Stimulated activated CD4-positive, alpha-beta T cell treated with anti-CD3 and anti-CD28 coated beads, Interleukin-4, amount 100 ng/mL, for 48 hours (primary cell): Measurements from ENCODE around the gene DTWD1.
"Not testable (repeated sequence)": the region's sequence is repeated elsewhere in the genome, so short reads cannot be mapped to it uniquely, and the experiment has no call there.

Experiments used
- DNase-seq, 2 donors: peaks; one replicate each; pipeline ENCODE4 v3.0.0-alpha.2; 2020; ENCODE audit warnings: low read depth in 2 of 2

Gene DTWD1

DNA sequence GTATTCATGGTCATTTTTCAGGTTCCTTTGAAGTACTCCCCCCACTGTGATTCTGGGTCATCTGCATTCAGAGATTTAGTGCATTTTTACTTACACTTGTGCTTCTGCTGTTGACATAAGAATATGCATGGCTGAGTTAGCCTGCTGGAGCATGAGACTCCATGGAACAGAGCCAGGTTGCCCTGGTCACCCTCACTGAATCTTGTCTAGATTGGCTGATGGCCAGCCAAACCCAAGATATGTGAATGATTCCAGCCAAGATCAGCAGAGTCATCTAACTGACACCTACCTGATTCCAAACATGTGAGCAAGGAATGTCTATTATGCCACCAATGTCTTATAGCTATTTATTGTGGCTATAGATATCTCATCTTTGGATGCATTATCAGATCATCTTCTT is 25.1 kb downstream of the DTWD1 start:
- no peak for DNase-seq

- DNase-seq, result no peak
These were observed 26.0 kb downstream of the DTWD1 start for GRCh38 chr15:49646891-49647290.

- DNase-seq, result no peak
These were observed 29.1 kb downstream of the DTWD1 start for GRCh38 chr15:49649987-49650386.

GRCh38 chr15:49650676-49651075 is 29.8 kb downstream of the DTWD1 start:
- no peak for DNase-seq

GRCh38 chr15:49652922-49653321 is 32.1 kb downstream of the DTWD1 start:
- DNase-seq, result no peak

DNA sequence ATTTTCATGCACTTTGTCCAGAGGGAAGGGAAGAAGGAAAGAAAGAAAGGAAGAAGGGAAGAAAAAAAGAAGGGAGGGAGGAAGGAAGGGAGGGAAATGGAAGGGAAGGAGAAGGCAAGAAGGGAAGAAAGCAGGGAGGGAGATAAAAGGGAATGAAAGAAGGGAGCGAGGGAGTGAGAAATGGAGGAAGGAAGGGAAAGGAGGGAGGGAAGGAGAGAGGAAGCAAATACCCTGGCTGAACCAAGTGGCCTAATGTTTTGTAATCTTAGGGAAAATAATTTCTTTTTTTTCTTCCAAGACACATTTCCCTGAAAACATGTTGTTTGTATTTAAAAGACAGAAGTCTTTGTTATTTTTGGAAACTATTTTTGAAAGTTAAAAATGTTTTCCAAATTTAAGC is 35.9 kb downstream of the DTWD1 start:
- no peak for DNase-seq

DNA sequence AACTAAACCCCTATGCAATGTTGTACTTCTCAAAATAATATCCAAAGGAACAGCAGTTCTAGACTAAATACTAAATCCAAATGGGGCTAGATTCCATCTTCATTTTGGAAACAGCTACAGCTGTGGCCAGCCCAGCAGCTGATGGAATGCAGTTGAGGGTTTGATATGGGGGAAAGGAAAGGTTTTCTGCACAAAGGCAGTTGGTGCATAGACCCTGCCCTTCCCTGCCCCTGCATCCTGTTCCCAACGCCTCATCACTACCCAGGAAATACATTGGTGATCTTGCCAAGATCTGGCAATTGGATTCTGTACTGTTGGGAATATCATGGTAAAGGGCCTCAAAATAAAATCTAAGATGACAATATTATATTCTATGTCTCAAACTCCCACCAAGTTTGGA is 43.9 kb downstream of the DTWD1 start:
- no peak for DNase-seq

- not testable (repeated sequence) for DNase-seq
These were observed 45.6 kb downstream of the DTWD1 start for GRCh38 chr15:49666486-49666885.

DNA sequence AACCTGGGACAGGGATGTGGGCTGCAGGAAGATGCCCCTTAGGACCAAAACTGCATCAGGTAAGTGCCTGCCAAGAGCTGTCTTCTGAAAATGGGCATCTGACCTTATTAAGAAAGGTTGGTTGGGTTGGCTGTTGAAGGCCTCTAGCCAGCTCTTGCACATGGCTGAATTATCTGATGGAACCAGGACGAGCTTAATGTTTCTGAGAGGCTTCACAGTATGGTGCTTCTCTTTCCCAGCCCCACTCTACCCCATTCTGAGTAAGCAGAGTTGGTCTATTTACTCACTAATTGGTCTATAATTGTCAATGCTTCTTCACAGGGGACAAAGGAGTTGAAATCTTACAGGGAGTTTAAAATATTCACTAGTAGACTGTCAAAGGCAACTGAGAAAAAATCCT is 48.4 kb downstream of the DTWD1 start:
- DNase-seq, result no peak

GRCh38 chr15:49673861-49674260 is 53.0 kb downstream of the DTWD1 start:
- no peak for DNase-seq

DNA sequence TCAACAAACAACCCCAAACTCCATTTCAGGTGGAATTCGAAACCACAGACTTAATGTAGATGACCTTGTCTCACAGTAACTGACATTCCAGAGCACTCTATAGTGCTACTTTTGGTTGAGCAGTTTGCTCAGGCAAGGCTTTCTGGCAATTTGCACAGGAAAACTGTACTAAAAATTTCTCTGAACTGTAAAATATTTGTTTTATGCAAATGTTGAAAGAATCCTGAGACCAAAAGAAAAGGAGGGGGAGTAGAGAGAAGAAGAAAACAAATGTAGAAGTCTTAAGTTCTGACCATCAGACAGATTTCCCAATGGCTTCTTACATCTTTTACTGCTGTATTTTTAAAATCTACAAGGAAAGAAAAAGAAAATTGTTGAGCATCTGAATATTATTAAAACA is 53.5 kb downstream of the DTWD1 start:
- DNase-seq, result no peak

GRCh38 chr15:49675041-49675440 is 54.2 kb downstream of the DTWD1 start:
- DNase-seq, result no peak

DNA sequence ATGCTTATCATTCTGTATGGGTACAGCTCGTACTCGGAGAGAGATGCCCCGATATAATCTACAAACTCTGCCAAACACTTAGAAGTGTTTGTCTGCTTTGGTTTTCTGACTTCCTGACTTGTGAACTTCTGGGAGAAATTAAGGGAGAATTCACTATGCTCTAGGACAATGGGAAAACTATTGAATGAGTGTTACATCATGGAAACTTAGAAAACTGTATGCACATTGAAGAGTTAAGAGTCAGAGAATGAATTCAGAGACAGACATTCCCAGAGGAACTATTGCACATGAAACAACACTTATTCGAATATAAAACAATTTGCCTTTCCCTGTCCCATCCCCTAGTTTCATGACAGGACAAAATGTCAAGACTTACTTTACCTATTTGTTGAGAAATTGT is 57.8 kb downstream of the DTWD1 start:
- no peak for DNase-seq

DNA sequence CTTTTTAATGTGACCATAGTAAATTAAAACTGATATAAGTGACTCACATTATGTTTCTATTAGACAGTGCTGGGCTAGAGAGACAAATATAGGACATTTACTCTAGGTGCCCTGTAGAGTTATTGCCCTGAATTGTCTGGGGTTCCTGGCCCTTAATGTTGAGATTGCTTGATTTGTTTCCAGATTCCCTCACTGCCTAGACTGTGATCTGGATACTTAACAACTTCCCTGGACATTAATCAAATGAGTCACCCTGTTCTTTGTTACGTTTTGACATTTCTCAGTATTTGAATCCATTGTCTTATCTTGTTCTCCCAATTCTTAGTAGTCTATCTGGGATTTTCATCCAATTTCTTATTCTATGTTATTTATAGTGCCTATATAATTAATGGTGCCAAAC is 65.8 kb downstream of the DTWD1 start:
- no peak for DNase-seq

DNA sequence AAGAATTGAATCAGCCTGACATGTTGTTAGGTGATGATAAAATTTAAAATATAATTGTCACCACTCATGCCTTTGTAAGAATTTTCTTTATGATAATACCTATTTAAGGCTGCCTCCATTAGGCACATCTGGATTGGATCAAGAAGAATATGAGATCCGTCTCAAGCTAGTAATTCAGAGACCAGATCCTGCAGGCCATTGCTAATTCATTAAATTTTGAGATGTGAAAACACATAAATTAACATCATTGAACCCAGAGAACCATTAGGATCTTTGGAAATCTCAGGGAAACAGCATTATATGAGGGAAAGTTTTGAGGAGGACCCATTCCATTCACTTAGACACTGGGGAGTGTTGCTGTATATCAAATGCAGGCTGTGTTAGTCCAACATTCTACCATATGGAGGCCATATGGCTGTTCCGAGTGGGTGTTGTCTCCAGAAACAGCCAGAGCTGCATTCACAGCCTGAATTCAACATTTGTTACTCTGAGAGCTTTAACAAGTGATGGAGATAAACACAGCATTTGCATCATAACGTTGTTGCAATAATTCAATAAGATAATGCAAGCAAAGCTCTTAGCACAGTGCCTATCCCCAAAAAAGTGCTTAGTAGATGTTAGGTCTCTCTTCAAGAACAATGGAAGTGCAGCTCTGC is 67.4 kb downstream of the DTWD1 start:
- DNase-seq, result no peak

DNA sequence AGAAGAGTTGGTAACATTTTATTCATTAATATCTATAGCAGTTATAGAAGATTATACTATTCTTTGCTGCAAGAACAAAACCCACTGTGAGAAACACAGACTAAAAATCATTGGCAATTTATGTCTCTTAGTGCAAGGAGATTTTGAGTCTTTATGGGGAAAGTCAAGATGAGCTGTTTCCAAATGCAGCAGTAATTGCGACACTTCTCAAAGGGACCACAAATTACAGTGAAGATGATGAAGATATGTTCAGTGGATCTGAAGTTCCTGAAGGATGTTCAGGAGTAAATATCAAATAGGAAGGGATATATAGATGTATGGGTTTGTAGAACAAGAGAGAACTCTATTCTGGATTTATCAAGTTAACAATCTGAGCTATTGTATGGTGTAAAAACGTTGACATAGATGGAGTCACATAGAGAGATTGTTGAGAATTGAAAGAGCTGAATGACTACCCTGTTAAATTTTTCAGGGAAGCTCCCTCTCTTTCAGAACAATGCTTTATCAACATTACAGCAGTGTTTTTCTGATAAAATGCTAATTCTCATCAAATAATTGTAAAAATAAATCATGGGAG is 71.8 kb downstream of the DTWD1 start:
- no peak for DNase-seq

- no peak for DNase-seq
These were observed 72.7 kb downstream of the DTWD1 start for GRCh38 chr15:49693498-49693897.

- DNase-seq, result no peak
These were observed 75.6 kb downstream of the DTWD1 start for GRCh38 chr15:49696433-49696832.

GRCh38 chr15:49697121-49697520 is 76.3 kb downstream of the DTWD1 start:
- no peak for DNase-seq

DNA sequence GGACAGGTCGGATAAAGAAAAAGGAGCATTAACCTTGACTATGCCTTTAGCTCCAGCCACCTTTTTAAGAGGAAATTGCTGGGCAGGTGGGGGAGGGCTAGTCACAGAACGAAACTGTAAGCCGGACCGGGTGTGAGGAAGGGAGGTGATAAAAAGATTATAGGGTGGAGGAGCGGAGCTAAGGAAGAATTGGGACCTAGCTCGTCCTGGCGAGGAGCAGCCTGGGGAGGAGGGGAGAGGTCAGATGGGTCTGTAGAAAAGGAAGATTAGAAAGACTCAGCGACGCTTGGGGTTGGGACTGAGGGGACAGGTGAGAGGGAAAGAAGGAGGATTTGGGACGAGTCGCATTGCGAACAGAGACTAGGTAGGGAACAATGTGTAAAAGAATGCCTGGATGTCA is 82.1 kb downstream of the DTWD1 start:
- not testable (repeated sequence) for DNase-seq
